Glomerular endothelial cell (primary cell): Measurements from ENCODE around the gene FANCE. TPM values are rescaled to one million over a fixed set of nuclear protein-coding genes. Genes with fewer than 3 reads are reported as not detected.

Experiments
- DNase-seq: peaks from one replicate; pipeline ENCODE4 v3.0.0-alpha.2; 2011; ENCODE audit warnings: low read depth, low spot score; ENCODE audit errors: extremely low read depth
- total RNA-seq: library from RNA; depleted of rRNA; stranded (reverse); fragments of >200 nt; gene quantifications from 2 replicates; pipeline ENCODE4 v1.2.3, GENCODE V29; 2015

The FANCE gene
- total RNA-seq, 1 donor from 2014 or later, result 2.7 TPM

DNA sequence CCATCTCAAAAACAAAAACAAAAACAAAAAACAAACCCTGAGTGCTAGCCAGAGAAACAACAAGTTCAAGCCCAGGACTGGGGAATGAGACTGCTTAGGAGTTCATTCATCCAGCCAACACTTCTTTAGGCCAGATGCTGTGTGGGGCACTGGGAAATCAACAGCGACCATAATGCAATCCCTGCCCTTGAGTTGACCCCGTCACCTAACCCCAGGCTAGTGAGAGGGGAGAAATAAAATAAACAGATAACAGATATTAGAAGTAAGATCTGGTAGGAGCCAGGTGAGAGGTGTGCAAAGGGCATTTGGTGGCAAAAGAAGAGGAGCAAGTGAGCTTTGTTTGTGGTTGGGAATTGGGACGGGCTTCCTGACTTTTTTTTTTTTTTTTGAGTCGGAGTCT, 11.2 kb downstream of the FANCE start:
- DNase-seq, result no peak

DNA sequence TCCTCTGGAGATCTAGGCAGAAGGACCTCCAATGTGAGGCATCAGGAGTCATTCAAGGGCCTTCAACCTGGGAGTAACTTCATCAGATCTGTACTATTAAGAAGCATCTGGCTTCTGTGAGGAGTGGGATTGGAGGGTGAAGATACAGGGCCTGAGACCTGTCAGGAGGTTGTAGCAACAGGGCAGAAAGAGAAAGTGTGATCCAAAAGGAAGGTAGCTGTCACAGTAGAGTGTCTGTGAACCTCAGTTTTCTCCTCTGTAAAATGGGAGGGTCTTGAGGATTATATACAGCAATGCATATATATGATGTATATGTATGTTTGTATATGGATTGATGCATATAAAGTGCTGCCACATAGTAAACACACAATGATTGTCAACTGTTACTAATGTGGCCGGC, 13.5 kb downstream of the FANCE start:
- no peak for DNase-seq

DNA sequence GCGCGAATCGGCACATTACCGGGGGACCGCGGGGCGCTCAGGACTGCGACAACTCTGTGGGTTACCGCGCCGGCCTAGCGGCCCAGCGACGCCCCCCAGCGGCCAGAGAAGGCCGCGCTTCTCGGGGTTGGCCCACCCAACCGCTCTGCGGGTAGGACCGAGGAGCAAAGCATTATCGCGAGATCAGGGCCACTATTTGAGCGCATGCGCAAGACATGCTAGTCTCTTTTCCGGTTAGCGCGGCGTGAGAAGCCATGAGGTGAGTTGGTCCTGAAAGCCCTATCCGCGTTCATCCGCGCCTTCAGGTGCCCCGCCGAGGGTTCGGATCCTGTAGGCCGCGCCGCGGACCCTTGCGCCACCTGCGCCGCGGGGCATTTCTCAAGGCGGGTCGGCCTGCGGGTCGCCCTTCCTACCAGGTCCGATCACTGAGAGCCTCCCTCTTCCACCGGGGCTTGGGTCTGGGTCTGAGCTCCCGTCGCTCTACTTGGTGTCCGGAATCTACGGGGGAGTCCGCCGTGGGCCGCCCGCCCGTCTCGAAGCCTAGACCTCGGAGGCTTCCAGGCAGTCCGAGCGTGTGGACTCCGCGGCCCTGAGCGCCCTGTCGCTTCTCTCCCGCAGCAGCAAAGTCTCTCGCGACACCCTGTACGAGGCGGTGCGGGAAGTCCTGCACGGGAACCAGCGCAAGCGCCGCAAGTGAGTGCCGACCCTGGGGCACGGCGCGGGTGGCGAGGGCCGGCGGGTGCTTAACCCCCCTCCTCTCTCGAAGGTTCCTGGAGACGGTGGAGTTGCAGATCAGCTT, 16.2 kb downstream of the FANCE start, which contains the start of gene RPL10A:
TSS of gene RPL10A (plus strand) at position 221 of the 799 bp plus-strand sequence. CDS start at position 255, 34 bp downstream.
- DNase-seq, result peak; percentile 88

DNA sequence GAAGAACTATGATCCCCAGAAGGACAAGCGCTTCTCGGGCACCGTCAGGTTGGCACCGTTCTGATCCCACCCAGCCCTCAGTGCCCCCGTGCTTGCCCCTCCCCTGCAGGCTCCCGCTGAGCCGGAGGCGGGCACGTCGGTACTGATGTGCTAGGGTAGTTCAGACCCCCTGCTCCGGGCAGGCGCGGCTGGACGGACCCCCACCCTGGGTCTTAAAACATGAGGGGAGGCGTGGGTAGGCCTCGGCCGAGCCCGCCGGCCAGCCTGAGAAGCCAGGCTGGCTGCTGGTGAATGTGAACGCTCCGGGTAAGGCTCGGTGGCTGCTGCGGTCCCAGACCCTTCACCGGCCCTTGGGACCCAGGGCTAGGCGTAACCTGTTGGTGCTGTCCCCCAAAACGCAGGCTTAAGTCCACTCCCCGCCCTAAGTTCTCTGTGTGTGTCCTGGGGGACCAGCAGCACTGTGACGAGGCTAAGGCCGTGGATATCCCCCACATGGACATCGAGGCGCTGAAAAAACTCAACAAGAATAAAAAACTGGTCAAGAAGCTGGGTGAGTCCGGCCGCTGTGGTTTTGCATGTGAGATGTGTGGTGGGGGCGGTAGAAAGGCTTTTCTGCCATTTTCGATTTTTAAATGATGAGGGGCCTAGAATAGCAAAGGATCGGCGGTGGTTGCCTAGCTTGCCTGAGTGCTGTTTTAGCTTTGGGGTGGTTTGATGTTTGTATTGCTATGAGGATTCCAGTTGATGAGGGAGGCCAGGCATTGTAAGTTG, 17.0 kb downstream of the FANCE start:
- DNase-seq, result no peak

- no peak for DNase-seq
These were observed 17.9 kb downstream of the FANCE start for GRCh38 chr6:35469751-35470662.

GRCh38 chr6:35470663-35471120, 18.6 kb downstream of the FANCE start:
- DNase-seq, result no peak

- no peak for DNase-seq
These were observed 19.8 kb downstream of the FANCE start for GRCh38 chr6:35471836-35472345.

DNA sequence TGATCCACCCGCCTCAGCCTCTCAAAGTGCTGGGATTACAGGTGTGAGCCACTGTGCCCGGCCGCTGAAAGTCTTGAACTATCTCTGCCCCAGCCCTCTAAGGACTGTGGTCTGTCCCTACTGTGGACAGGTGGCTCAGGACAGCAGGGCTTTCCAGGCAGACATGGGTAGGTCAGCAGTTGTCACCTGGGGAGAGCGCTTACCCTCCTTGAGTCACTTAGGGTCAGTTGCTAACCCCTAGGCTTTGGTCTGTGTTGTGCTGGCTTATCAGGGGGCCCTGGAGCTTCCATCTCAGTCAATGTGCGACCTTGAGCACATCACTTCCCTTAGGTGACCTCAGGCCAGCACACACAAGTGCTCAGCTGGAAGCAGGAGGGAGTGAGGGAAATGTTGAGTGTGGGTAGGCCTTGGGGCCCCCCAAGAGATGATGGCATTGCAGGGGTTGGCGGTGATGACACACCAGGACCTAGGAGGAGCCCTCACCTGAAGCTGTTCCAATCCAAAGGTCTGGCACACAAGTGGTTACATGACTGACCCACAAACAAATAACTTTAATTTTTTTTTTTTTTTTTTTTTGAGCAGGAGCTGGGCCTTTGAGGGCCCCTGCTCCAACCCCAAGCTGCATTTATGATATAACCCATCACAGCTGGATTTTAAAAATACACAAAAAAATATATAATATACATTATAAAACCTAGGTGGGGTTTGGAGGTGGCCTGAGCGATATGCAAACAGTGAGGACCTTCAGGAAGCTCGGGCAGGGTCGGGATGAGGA, 21.1 kb downstream of the FANCE start:
- DNase-seq, result no peak

DNA sequence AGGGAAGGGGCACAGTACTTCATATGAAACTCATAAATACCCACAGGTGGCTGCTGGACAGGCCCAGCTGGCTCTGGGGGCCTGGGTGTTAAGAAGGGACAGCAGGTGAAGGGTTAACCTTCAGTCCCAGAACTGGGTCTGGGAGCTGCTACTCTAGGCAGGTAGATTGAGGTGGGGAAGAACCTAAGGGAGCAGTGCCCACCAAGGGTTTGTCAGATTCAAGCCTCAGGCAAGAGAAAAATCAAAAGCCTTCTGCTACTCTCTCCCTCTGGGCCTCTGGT, 21.7 kb downstream of the FANCE start:
- DNase-seq, result no peak

- DNase-seq, result no peak
These were observed 22.2 kb downstream of the FANCE start for GRCh38 chr6:35474131-35474941.

- DNase-seq, result no peak
These were observed 22.9 kb downstream of the FANCE start for GRCh38 chr6:35474942-35475570.

GRCh38 chr6:35475573-35475972, 23.4 kb downstream of the FANCE start:
- no peak for DNase-seq

- DNase-seq, result no peak
These were observed 23.9 kb downstream of the FANCE start for GRCh38 chr6:35476004-35476403.

DNA sequence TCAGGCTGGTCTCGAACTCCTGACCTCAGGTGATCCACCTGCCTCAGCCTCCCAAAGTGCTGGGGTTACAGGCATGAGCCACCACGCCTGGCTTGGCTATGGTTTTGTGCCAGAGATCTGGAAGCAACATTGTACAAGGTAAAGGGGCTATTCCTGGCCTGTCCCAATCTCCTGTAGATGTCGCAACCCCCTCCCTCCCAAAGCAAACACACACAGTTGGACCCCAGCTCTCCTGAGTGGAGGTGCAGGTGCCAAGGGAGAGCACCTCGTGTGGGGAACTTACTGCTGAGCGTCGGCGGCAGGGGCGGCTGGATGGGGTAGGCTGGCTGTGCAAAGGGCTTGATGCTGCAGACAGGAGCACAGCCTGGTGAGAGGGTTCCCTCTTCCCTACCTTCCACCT, 24.9 kb downstream of the FANCE start:
- DNase-seq, result no peak

DNA sequence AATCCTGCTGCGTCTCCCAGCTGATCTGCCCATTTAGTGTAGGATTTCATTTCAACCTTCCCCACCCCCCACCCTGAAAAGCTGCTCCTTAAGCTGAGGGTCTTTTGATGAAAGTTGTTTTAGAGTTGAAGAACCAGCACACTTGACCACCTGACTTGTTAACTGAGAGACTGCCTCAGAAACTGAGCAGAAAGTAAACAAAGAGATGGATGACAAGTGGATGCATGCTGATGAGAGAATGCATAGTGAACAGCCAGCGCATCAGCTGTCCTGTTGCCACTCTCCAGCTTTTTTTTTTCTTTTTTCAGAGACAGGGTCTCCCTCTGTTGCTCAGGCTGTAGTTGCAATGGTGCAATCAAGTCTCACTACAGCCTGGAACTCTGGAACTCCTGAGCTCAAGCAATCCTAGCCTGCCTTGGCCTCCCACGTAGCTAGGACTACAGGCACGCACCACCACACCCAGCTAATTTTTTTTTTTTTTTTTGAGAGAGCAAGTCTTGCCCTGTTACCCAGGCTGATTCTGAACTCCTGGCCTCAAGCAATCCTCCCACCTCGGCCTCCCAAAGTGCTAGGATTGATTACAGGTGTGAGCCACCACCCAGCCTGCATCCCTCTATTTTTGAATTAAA, 25.5 kb downstream of the FANCE start:
- DNase-seq, result no peak

- no peak for DNase-seq
These were observed 26.1 kb downstream of the FANCE start for GRCh38 chr6:35478259-35478658.

DNA sequence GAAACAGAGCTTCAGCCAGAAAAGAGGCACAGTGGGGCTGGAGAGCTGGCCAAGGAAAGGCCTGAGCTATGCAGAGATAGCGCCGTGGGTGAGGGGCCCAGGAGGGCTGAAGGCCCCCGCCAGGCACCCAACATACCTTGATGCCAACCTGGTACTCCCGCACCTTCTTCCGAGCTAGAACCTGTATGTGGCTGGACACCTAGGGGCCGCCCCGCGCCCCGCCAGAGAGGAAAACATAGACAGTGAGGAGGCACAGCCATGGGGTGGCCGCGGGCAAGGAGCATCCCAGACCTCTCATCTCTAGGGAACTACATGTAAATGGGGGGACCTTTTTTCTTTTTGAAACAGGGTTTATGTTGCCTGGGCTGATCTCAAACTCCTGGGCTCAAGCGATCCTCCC, 28.0 kb downstream of the FANCE start:
- no peak for DNase-seq

DNA sequence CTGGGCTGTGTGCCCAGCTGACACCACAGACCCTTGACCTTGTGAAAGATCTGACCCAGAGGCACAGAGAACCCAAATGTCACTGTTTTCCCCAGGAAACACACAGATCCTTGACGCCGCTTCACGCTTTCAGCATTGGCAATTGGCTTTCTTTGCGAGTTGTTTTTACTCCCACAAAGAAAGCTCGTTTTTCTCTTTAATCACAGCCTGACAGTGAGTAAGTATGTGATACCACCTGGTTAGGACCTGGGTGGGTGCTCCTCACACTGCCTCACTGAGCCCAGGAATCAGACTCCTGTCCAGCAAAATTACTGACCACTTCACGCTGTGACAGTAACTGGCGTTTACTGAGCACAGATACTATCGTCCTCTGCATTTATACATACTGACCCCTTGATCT, 29.1 kb downstream of the FANCE start:
- DNase-seq, result no peak
